Adipocyte (in vitro differentiated cells): ENCODE data around the gene CGNL1.
A peak's percentile ranks its signal among the peaks of the same experiment; 100 is the strongest.

Source experiments
- DNase-seq: peaks from one replicate; pipeline ENCODE4 v3.0.0-alpha.2; 2015; ENCODE audit warnings: low read depth
- H3K27me3 ChIP-seq: replicated peaks from 2 replicates; pipeline ENCODE4 v1.7.0; 2013; ENCODE audit warnings: mild to moderate bottlenecking, low read length, moderate library complexity; ENCODE audit not compliant: control insufficient read depth, insufficient read depth
- H3K36me3 ChIP-seq: 2 replicates; pipeline ENCODE4 v1.7.0; 2013; ENCODE audit warnings: low read length, mild to moderate bottlenecking, moderate library complexity; ENCODE audit not compliant: control insufficient read depth, insufficient read depth, severe bottlenecking
- H3K4me1 ChIP-seq: 2 replicates; pipeline ENCODE4 v1.7.0; 2013; ENCODE audit warnings: mild to moderate bottlenecking, low read length, moderate library complexity; ENCODE audit not compliant: control insufficient read depth, insufficient read depth
- H3K4me3 ChIP-seq: 2 replicates; pipeline ENCODE4 v1.7.0; 2013; ENCODE audit warnings: mild to moderate bottlenecking, low read length, moderate library complexity
- H3K9ac ChIP-seq: 2 replicates; pipeline ENCODE4 v1.7.0; 2013; ENCODE audit warnings: mild to moderate bottlenecking, low read length, moderate library complexity
- H3K9me3 ChIP-seq: 2 replicates; pipeline ENCODE4 v1.7.0; 2013; ENCODE audit warnings: mild to moderate bottlenecking, low read length, moderate library complexity; ENCODE audit not compliant: control insufficient read depth

CGNL1 gene

DNA sequence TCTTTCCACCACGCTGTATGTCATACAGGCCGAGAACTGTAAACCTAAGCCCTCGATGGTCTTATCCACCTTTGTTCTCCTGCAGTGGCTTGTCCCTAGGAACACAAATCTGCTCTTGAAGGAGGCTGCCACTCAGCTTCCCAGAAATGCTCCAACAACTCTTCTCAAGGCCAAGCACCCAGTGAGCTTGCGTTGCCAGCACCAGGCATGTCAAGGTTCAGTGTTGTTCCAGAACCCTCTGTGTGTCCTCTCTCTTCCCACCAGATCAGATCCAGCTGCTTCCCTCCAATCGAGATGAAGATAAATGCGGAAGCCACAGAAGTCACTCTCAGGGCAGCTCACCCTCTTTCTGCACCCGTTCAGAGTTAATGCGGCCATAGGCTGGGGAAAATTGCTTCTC is 204.1 kb downstream of the CGNL1 start:
- Histone ChIP-seq H3K27me3 (peaks cover 47% of the 10 kb centered on the region), H3K4me1 (peaks cover 3% of the 10 kb centered on the region)
- DNase-seq: no peak

DNA sequence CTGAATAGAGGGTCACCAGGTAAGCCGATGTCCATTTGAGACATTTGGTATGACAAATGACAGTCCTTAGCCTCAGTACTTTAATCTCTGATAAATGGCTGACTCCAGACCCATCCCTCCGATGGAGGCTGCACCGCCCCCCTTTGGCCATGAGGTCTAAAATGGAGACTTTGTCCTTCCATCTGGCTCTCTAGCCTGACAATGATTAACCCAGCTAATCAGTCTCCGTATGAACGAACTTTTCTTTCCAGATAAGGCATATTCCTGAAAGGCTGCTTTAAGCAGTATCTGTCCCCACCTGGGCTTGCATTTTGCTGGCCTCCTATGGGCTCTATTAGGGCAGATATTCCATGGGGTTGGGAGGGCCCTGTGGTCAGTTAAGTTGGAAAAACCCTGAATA is 204.6 kb downstream of the CGNL1 start:
- Histone ChIP-seq H3K27me3 (peaks cover 47% of the 10 kb centered on the region), H3K9me3 (peaks cover 18% of the 10 kb centered on the region)

More for the DNA sequence above, 204.1 kb downstream of the CGNL1 start:
- Histone ChIP-seq H3K9me3 (peaks cover 18% of the 10 kb centered on the region), H3K36me3 (no peaks in the 10 kb centered on the region), H3K9ac (no peak overlapping the region), H3K4me3 (no peak overlapping the region)

DNA sequence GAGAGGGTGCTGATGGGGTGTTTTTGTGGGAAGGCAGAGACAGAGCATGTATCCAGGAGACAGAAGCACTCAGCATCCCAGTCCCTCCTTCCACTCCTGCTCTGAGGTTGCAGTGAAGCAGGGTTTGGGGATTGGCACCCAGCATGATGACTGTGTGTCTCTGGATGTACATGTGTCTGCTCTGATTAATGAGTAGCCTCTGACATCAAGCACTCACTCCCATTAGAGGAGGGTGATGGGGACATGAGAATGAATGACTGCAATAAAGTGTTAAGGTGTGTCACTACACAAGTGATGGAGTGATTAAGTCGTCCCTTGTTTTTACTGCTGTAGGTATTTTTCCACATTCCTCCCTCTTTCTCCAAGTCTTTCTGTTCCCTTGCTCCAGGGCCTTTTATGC is 205.8 kb downstream of the CGNL1 start:
- Histone ChIP-seq H3K9ac (no peak overlapping the region), H3K27me3 (peaks cover 46% of the 10 kb centered on the region), H3K4me3 (no peak overlapping the region), H3K36me3 (no peaks in the 10 kb centered on the region), H3K4me1 (peaks cover 3% of the 10 kb centered on the region), H3K9me3 (peaks cover 18% of the 10 kb centered on the region)
- DNase-seq: no peak

More for the DNA sequence above, 204.6 kb downstream of the CGNL1 start:
- H3K9ac ChIP-seq: no peak overlapping the region
- no peak overlapping the region for H3K4me3 ChIP-seq
- DNase-seq: no peak
- peaks cover 3% of the 10 kb centered on the region for H3K4me1 ChIP-seq
- no peaks in the 10 kb centered on the region for H3K36me3 ChIP-seq

GRCh38 chr15:57583282-57583681 is 207.0 kb downstream of the CGNL1 start:
- no peak for DNase-seq
- no peak overlapping the region for H3K9ac ChIP-seq
- peaks cover 14% of the 10 kb centered on the region for H3K4me1 ChIP-seq
- H3K9me3 ChIP-seq: peaks cover 18% of the 10 kb centered on the region
- H3K4me3 ChIP-seq: no peak overlapping the region
- peaks cover 34% of the 10 kb centered on the region for H3K27me3 ChIP-seq
- no peaks in the 10 kb centered on the region for H3K36me3 ChIP-seq

- no peak overlapping the region for H3K9ac ChIP-seq
- H3K9me3 ChIP-seq: peaks cover 18% of the 10 kb centered on the region
- H3K36me3 ChIP-seq: no peaks in the 10 kb centered on the region
- H3K4me1 ChIP-seq: peaks cover 16% of the 10 kb centered on the region
- DNase-seq: no peak
- H3K27me3 ChIP-seq: peaks cover 30% of the 10 kb centered on the region
- no peak overlapping the region for H3K4me3 ChIP-seq
Observed at GRCh38 chr15:57583720-57584119, 207.4 kb downstream of the CGNL1 start.

GRCh38 chr15:57586661-57587424 is 210.5 kb downstream of the CGNL1 start:
- no peaks in the 10 kb centered on the region for H3K36me3 ChIP-seq
- peaks cover 44% of the 10 kb centered on the region for H3K4me1 ChIP-seq
- H3K4me3 ChIP-seq: no peak overlapping the region
- no peak for DNase-seq
- peaks cover 8% of the 10 kb centered on the region for H3K27me3 ChIP-seq
- peaks cover 18% of the 10 kb centered on the region for H3K9me3 ChIP-seq
- no peak overlapping the region for H3K9ac ChIP-seq

DNA sequence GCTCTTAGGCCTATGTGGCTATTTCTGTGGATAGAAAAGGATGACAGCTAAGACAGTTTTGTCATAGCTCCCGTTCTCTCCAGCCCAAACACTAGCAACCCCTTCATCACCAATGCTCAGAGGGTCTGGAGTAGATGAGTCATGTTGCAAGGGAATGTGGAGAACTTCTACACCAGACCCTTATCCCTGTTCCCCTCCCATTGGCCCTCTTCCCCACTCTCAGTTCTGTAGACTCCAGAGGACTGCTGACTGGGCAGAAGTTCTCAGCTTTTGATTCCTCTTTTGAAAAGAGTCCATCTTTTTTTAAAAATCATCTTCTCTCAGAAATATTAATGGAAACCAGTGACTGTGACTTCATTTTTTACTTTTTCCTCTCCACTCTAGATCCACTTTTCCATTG is 213.0 kb downstream of the CGNL1 start:
- Histone ChIP-seq H3K9ac (peak overlapping the region; percentile 27), H3K4me1 (peaks cover 44% of the 10 kb centered on the region), H3K4me3 (peak overlapping the region; percentile 38), H3K9me3 (no peaks in the 10 kb centered on the region), H3K36me3 (no peaks in the 10 kb centered on the region), H3K27me3 (peaks cover 3% of the 10 kb centered on the region)
- no peak for DNase-seq

DNA sequence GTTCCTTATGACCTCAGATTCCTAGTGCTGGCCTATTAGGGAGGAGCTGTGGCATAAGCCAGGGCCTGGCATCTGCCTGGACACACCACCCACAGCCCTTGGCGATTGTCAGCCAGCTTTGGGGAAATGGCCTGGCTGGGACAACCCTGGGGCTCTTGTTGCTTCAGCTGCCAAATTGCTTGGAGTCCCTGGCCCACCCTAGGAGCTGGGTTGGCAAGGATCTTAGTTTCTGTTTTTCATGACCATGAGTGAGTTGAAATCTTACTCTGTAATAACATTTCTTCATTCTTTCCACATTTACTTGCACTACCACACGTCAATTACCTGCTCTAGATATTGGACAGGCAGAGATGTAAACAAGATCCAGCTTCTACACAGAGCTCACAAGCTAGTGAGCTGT is 213.4 kb downstream of the CGNL1 start:
- H3K4me3 ChIP-seq: no peak overlapping the region
- H3K36me3 ChIP-seq: no peaks in the 10 kb centered on the region
- peak overlapping the region; percentile 27 for H3K9ac ChIP-seq
- H3K27me3 ChIP-seq: peaks cover 3% of the 10 kb centered on the region
- no peak for DNase-seq
- H3K9me3 ChIP-seq: no peaks in the 10 kb centered on the region
- H3K4me1 ChIP-seq: peaks cover 46% of the 10 kb centered on the region

DNA sequence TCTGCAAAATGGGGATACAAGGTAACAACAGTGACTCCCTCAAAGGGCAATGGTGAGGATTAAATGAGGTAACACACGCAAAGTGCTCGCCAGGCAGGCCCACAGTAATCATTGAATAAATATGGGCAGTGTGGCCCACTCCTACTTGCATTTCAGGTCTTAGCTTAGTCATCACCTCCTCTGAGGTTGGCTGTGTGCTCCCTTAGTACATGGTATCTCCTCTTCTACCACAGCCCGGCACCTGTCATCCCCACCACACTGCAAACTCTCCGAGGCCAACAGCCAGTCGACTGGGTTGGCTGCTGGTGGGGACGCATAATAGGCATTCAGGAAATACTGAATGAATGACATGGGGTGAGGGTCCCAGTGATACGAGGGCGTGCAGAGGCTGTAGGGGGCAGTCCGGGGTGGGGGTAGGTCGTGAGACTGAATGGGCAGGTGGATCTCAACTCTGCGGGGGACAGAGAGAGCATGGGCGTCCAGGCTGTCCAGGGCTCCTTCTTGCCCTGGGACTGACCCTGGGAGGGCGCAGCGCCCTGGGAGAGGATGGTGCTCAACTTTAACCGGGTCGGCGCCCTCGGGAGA is 215.0 kb downstream of the CGNL1 start:
- Histone ChIP-seq H3K36me3 (no peaks in the 10 kb centered on the region), H3K4me1 (peaks cover 60% of the 10 kb centered on the region), H3K27me3 (peaks cover 3% of the 10 kb centered on the region), H3K9ac (no peak overlapping the region), H3K4me3 (peak overlapping the region; percentile 78), H3K9me3 (no peaks in the 10 kb centered on the region)
- no peak for DNase-seq

GRCh38 chr15:57591822-57592367 is 215.6 kb downstream of the CGNL1 start, which contains the start of gene MYZAP:
Gene MYZAP (plus strand): TSS chr15:57591904. CDS start chr15:57592035, 131 bp downstream.
- H3K36me3 ChIP-seq: no peaks in the 10 kb centered on the region
- peaks cover 60% of the 10 kb centered on the region for H3K4me1 ChIP-seq
- peaks cover 3% of the 10 kb centered on the region for H3K27me3 ChIP-seq
- DNase-seq: peak; percentile 64
- no peaks in the 10 kb centered on the region for H3K9me3 ChIP-seq
- peak within 1 kb of the TSS; percentile 75 for H3K9ac ChIP-seq
- H3K4me3 ChIP-seq: peak within 1 kb of the TSS; percentile 78

DNA sequence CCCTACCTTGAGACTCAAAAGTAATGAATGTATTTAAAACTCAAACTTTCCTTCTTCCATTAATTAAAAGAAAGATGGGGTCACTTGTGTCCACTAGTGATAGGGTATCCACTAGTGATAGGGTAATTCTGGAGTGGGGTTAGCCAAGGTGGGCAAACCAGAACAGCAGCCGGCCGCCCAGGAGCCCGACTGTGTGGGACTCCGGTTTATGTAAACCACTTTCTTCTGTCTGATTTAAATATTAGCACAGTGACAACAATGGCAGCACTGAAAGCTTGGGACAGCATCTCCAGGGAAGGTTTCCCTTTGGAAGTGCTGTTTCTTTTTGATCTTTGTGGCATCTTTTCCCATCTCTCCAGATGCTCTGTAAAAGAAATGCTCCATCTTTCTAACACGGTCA is 216.1 kb downstream of the CGNL1 start:
- Histone ChIP-seq H3K36me3 (no peaks in the 10 kb centered on the region), H3K4me3 (peak overlapping the region; percentile 78), H3K4me1 (peaks cover 57% of the 10 kb centered on the region), H3K9ac (peak overlapping the region; percentile 75), H3K9me3 (no peaks in the 10 kb centered on the region), H3K27me3 (peaks cover 3% of the 10 kb centered on the region)
- DNase-seq: no peak
